ENCODE data around the gene CCL3.
"Not testable (repeated sequence)": the region's sequence is repeated elsewhere in the genome, so short reads cannot be mapped to it uniquely, and the experiment has no call there.

Gene CCL3

DNA sequence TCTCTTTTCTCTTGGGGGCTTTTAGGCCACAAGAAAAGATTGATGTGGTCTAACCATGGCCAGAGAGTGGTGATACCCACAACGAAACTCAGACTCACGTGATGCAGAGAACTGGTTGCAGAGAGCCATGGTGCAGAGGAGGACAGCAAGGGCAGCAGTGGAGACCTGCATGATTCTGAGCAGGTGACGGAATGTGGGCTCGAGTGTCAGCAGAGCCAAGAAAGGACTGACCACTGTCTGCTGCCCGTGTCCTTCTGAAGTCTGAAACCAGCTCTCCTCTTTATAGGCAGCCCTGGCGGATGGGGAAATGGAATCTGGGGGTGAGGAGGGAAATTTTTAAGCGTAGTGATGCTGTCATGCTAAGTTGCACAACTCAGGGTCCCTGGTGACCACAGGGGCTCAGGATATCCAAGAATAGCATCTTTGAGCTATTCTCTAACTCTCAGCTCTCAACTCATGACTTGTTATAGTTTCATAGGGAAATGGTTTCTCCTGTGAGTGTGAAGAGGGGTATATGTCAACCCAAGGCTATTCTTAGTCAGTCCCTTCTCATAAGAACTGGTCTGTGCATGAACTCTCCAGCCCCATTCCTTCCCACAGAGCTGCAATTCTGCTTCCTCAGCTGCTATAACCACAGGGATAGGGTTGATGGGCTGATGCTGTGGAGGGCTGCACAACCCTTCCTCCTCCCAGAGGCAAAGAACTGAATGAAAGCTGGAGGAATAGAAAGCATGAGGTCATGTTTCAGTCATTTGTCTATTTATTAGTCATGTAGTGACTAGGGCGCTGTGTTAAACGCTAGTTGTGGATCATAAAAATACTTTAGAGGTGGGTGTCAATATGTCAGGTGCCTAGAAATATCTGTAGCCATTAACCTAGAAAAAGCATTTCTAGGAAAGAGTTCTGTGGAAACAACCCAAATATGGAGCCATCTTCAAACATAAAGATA lies at the start of gene CCL3:
CCL3 (minus strand) TSS at position 256 of the 949 bp plus-strand sequence; CDS start at position 171, 85 bp downstream.
- DNase-seq (ENCODE audit: low read depth), result no peak

DNA sequence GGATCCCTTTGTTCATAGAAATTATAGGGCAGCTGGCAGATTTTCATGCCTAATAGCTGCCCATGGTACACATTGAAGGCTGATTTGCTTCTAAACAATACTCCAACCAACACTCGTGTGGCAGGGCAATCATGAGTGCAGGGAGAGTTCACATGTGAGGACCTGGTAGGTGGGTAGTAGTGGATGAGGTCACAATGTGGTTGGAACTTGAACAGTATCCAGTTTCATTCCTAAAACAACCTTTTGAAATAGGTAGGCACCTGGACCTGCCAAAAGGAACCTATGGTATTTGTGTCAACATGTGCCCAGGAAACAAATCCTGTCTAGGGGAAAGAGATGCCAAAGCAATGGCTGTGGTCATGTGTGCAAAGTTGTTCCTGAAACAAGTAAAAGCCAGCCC lies 46.5 kb upstream of the CCL3 start:
- DNase-seq (ENCODE audit: low read depth), result no peak

DNA sequence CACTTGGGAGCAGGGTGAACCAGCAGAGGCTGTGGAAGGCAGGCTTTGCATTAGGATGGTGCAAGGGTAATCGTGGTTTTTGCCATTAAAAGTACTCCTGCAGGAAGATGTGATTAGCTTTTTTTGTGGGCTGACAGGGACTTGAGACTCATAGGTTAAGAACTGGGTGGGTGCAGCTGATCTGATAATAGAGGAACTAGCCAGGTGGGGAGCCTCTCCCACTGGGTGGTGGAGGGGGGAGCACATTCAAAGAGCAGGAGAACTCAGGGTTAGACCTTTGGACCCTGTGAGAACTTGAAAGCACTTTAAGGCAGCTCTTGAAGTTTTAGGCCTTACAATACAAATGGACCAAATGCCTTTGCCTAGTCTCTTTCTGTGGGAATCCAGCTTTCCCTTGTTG lies 46.1 kb upstream of the CCL3 start:
- no peak for DNase-seq (ENCODE audit: low read depth)

DNA sequence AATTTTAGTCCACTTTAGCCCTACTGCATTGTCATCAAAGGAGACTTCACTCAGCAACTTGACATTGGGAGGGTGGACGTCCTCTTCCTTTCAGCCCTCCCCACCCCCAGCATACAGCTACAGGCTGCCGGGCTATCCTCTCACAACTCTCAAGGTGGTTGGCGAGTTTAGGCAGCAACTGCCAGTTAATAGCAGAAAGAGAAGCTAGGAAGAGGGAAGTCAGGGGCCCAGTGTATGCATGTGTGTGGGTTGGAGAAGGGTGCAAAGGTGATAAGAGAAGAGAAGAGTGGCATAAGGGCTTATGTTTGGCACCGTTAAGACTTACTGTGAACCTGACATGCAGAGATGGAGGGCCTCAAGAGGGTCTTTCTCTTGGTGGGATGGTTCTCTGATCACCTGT lies 45.5 kb upstream of the CCL3 start:
- DNase-seq (ENCODE audit: low read depth), result no peak

DNA sequence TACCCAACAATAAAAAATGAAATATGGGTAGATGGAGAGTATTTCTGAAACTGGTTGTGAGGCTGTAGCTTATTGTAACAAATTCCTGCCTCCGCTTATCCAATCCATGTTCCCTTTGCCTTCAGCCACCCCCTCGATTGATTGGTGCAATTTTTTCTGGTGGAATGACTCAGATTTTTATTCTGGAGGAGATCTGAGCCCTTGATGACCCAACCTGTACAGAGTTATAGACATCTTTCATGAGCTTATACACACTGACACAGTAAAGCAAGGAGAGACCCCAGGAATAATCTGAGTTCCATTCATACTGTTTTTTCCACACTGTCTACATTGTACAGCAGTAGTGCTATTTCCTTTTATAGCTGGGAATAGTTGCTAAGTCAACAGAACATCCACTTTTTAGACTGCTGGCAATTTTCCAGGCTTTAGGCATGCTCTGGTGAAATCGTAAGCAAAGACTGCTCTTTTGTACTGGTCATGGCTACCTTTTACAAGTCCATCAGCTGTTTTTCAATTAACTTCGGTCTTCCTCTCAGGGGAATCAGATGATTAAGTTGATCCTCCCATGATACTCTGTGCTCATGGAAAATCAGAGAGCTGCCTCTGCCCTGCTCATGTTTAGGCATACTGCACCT lies 43.8 kb upstream of the CCL3 start:
- no peak for DNase-seq (ENCODE audit: low read depth)

DNA sequence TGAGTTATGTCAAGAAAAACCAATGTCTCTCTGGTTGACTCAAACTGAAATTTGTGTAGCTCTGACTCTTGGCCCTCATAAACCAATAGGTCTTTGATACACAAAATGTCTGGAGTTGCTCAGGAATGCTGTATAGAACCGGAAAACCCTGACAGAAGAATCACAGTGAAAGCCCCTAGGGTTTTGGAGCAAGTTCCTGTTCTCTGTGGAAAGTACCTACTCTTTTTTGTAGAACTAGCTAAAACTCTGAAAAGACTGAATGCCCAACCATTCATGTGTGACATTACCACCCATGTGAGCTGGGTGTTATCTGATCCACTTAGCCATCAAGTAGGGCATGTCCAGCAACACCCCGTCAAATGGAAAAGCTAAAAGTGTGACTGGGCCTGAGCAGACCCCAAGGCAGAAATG lies 42.5 kb upstream of the CCL3 start:
- no peak for DNase-seq (ENCODE audit: low read depth)

DNA sequence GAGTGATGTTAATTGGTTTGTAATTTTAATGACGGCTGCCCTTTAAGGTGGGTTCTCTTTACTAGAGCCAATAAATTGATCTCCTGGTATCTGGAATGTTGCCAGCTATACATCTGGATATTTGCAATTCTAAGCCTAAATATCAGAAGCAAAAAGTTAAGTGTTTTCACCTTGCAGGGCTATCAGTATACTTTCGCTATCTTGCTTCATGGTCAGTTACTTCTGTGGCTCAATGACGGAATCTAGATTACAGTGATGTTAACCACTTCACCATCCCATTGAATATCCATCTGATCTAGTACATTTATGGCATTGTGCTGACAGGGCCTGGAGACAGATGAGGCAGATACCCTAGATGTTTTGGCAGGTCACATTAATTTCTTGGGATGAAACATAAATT lies 42.0 kb upstream of the CCL3 start:
- DNase-seq (ENCODE audit: low read depth), result no peak

DNA sequence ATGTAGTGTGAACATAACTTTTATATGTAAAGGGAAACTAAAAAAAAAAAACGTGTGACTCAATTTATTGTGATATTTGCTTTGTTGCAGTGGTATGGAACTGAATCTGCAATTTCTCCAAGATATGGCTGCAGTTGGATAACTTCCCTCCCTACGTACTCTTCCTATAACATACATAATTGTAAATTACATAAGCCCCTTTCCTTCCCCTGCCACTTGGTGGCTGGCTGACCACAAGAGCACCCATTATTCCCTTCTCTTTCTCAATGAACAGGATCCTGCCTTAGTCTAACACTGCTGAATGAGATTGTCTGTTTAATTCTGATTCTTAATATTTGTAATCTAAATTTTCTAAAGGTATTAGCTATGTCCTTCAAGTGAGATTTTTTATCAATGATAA lies 41.5 kb upstream of the CCL3 start:
- DNase-seq (ENCODE audit: low read depth), result no peak

DNA sequence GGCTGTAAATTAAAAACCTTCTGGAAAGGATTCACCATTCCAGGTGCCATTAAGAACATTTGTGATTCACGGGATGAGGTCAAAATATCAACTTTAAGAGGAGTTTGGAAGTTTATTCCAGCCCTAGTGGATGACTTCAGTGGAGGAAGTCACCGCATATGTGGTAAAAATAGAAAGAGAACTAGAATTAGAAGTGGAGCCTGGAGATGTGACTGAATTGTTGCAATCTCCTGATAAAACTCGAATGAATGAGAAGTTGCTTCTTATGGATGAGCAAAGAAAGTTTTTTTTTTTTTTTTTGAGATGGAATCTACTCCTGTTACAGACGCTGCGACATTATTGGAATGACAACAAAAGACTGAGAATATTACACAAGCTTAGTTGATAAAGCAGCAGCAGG lies 40.4 kb upstream of the CCL3 start:
- no peak for DNase-seq (ENCODE audit: low read depth)

DNA sequence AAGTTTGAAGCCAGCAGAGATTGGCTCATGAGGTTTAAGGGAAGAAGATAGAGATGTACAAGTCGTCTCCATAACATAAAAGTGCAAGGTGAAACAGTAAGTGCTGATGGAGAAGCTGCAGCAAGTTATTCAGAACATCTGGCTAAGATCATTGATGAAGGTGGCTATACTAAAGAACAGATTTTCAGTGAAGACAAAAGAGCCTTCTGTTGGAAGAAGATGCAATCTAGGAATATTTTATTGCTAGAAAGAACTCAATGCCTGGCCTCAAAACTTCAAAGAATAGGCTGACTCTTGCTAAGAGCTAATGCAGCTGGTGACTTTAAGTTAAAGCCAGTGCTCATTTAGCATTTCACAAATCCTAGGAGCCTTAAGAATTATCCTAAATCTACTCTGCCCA lies 39.7 kb upstream of the CCL3 start:
- DNase-seq (ENCODE audit: low read depth), result no peak

DNA sequence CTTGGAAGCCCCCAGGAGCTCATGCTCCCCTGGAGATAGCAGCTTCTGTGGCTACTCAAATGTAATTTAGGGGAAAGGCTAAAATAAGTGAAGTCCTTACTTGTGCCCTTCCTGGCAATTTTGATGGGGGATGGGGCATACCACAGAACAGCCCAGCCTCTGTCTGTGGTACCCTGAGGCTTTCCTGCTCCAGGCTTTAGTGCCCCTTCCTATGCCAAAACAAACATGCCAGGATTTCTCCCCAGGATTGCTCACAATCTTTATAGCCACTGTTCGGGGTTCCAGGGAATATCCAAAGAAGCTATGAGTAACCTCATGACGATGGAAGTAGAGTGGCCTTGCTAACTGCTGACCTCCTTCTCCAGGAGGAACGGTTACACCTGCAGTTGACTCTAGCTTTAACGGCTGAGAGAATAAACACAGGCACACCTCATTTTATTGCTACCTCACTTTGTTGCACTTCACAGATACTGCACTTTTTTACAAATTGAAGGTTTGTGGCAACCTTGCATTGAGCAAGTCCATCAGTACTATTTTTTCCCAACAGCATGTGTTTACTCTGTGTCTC lies 38.6 kb upstream of the CCL3 start:
- no peak for DNase-seq (ENCODE audit: low read depth)

DNA sequence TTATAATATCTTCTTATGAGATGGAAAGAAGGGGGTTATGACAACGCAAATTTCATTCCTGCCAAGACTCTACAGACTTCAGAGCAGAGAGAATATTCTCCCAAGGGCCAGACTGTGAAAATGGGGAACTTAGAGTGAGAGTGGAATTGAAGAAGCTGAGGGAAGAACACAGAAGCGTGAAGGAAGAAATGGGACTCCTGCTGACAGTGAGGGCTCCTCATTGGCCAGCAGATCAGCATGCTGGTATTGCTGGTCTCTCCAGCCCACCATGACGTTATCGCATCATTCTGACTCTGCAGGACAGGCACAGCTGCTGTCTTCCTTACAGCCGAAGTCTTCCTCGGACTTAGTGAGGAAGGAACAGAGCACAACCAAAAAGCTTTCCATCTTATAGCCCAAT lies 38.0 kb upstream of the CCL3 start:
- DNase-seq (ENCODE audit: low read depth), result no peak

DNA sequence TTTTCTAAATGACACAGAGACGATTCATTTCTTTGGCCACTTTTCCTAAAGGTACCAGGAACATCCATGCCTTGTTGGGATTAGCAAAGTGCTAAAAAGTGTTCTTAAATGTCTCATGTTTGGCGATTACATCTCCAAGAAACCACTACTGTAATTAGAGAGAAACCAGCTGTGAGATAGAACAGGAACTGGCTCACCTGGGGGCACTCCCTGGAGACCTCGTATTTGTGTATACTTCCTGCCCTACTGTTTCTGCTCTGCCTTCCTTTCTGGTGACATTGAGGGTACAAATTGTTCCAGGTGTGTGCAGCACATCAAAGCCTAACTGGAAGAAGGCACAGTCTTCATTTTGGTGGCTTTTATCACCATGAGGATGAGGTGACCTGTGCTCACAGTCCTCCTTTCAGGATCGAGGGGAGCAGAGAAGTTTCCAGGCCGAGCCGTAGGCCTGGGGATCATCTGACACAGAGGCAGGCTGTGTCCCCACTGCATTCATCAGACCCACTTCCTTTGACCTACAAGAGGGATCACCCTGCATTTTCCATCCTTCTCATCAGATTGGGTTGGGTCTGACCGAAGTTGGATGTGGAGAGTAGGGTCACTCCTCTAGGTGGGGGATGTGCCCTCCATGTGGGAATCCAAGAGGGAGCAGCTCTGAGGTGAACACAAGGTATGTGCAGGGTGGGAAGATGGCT lies 37.4 kb upstream of the CCL3 start:
- no peak for DNase-seq (ENCODE audit: low read depth)

DNA sequence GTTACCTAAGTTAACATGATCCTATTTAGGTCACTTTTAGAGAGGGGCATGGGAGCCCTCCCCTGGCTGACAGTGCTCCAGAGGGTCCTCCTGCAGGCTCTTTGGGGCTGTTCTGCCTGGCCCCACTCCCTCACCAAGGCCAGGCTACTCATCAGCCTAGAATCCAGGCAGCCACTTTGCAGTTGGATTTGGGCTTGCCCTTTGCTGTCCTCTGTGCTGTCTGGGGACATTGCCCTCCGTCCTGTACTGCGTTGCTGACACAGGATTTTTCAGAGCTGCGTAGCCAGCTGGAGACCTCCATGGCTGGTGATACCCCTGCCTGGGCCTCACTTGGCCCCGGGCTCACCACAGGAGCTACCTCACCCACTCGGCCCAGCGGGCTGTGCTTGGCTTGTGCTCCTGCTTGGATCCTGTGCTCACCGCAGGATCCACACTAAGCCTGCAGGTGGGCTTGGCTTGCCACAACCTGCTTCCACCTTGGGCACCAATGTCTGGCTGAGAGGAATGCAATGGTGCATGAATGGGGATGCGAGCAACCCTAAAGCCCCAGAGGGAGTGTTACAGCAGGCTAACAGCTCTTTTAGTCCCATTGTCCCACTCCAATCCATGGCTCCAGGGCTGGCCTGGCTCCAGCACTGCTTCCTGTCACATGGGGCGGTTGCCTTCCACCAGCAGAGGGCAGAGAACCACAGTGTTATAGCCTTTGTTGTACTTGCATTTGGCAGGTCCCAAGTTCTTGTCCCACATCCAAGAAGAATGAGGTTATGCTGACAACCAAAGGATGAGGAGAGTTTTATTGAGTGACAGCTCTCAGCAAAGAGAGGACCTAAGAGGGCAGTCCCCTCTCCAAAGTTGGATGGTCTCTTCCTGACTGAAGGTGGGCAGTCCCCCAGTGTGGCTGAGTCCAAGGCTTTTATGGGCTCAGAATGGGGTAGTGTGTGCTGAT lies 35.2 kb upstream of the CCL3 start:
- no peak for DNase-seq (ENCODE audit: low read depth)

DNA sequence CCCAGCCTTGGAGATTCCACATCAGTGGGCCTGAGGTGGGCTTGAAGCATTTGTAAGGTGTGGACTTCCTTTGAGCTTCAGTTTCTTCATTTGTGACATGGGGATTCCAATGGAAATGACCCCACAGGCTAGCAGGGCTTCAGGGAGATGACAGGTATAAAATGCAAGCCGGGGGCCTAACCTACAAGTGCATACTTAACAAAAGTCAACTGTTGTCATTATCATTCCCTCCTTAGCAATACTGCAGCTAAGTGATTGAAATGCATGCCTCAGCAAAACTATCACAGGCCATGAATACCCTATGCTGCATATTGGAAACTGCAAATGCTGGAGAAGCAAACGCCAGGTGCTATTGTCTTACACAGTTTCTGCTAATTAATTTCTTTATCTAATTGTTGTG lies 33.5 kb upstream of the CCL3 start:
- DNase-seq (ENCODE audit: low read depth), result no peak

DNA sequence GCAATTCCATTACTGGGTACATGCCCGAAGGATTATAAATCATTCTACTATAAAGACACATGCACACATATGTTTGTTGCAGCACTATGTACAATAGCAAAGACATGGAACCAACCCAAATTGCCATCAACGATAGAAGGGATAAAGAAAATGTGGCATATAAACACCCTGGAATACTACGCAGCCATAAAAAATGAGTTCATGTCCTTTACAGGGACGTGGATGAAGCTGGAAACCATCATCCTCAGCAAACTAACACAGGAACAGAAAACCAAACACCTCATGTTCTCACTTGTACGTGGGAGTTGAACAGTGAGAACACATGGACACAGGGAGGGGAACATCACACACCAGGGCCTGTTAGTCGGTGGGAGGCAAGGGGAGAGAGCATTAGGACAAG lies 31.2 kb upstream of the CCL3 start:
- not testable (repeated sequence) for DNase-seq (ENCODE audit: low read depth)

DNA sequence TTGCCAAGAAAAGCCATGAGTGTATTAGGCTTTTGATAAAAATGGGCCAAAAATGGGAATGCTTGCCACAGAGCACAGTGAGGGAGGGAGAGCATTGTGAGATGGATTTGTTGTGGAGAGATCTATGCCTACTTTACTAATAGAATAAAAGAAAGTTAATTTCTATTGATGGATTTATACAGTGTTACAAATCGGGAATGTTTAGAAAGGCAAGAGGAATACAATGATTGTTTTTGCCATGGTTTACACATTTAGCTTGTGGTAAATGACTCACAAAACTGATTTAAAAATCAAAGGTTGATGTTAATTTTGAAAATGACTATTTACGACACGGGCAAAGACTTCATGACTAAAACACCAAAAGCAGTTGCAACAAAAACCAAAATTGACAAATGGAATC lies 30.3 kb upstream of the CCL3 start:
- no peak for DNase-seq (ENCODE audit: low read depth)

DNA sequence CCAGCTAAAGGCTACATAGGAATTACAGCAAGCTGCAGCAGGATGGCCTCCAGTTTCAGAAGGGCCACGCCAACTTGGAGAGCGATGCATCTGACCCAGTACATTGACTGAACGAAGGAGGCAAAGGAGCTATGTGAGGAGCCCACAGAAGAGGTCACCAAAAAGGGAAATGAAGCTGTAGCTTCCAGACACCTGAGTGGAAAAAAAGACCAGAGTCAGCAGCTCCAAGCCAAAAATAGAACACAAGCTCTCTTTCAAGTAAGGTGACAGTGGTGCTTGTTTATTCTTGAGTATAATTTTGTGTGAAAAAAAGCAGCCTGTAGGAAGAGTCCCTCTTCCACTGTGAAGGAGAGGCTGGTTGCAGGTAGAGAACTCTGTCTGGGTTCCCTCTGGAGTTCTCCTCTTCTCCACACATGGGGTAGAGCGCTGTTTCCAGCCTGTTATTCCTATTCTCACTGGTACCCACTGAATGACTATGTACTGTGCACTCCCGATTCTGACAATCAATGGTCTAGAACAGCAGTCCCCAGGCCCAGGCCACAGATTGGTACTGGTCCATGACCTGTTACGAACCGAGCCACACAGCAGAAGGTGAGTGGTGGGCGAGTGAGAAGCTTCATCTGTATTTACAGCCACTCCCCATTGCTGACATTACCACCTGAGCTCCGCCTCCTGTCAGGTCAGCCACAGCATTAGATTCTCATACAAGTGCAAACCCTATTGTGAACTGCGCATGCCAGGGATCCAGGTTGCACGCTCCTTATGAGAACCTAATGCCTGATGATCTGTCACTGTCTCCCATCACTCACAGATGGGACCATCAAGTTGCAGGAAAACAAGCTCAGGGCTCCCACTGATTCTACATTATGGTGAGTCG lies 28.8 kb upstream of the CCL3 start:
- no peak for DNase-seq (ENCODE audit: low read depth)

DNA sequence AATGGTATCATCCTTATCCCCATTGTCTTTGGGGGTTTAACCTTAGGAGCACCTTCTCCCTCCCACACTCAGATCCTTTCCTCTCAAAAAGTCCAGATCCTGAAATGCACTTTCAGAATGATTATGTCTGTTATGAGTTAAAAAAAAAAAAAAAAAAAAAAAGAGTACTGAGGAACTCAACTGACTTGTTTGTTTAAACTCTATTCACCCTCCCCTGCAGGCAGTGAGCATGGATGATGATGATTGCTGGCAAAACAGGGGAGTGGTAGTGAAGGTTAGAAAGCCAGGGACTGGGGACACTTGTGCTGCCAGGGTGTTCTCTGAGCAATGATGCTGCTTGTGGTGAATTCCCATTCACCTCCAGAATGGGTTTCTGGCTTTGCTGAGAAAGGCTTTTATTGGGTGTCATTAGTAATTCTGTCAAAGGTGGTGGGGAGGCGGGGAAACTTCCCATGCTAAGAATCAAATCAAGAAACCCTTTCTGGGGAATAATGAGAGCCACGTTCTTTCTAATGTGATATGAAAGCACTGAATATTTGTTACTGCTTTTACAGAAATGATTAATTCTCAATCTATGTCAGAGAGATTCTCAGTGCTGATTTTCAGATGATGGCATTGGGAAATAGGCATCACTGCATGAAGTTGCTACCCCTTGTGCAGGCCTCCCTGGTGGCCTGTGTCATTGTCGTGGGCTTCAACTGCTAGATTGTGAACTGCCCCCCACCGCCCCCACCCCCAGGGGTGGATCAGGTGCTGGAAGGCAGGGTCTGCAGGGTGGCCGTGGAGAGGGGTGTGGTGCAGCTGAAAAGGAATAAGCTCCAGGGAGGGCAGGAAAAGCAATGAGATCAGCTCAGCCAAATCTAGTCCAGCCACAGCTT lies 27.8 kb upstream of the CCL3 start:
- DNase-seq (ENCODE audit: low read depth), result no peak

DNA sequence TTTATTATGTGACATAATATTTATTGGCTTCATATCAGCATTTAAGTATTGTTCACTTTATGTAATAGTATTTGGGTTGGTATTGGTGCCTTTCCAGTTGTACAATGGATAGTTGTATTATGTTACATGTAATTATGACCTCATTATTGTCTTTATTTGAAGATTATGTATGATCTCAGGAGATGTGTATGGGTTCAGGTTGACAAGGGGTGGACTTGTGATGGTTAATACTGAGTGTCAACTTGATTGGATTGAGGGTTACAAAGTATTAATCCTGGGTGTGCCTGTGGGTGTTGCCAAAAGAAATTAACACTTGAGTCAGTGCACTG lies 25.7 kb upstream of the CCL3 start:
- not testable (repeated sequence) for DNase-seq (ENCODE audit: low read depth)

Data from activated T-helper 9 cell treated with anti-CD3 and anti-CD28 coated beads, Interleukin-2, amount 50 U/mL, for 16 hours (primary cell).